CD8-positive, alpha-beta T cell (primary cell): ENCODE measurements around the gene ZNF785. TPM values are rescaled to one million over a fixed set of nuclear protein-coding genes. Genes with fewer than 3 reads are reported as not detected.

ENCODE experiments used
- total RNA-seq, 46 experiments: library from RNA in 2 of 46; stranded (reverse) in 2 of 46; gene quantifications; one replicate each; pipeline ENCODE4 v1.2.3 and lab custom pipeline; 2021 to 2026

The ZNF785 gene
- total RNA-seq, 2 experiments from 2014 or later = 5.0 to 6.9 TPM

Other genes starting within 250 kb of the ZNF785 start
- 10 to 100 TPM; 35.4 to 35.9 TPM for gene CD2BP2, start 230.4 kb downstream of the ZNF785 start, total RNA-seq
- 10 to 100 TPM; 12.3 to 13.8 TPM for gene TBC1D10B, start 215.2 kb downstream of the ZNF785 start, total RNA-seq
- gene MYL11, start 210.9 kb downstream of the ZNF785 start, total RNA-seq = 1 to 10 TPM; 3.0 to 3.1 TPM
- gene SEPTIN1, start 203.1 kb downstream of the ZNF785 start, total RNA-seq = 100 to 1,000 TPM; 147 to 150 TPM
- gene ZNF48, start 190.3 kb downstream of the ZNF785 start, total RNA-seq = 1 to 10 TPM; 2.3 to 2.4 TPM
- gene ZNF771, start 178.1 kb downstream of the ZNF785 start, total RNA-seq = under 1 TPM; 0.87 to 0.92 TPM
- gene DCTPP1, start 155.7 kb downstream of the ZNF785 start, total RNA-seq = 1 to 10 TPM; 4.0 to 5.5 TPM
- gene SEPHS2, start 139.8 kb downstream of the ZNF785 start, total RNA-seq = 10 to 100 TPM; 22.6 to 24.1 TPM
- 100 to 1,000 TPM; 187 to 218 TPM for gene ITGAL, start 113.0 kb downstream of the ZNF785 start, total RNA-seq
- gene ZNF768, start 59.1 kb downstream of the ZNF785 start, total RNA-seq = 1 to 10 TPM; 2.6 to 2.8 TPM
- 1 to 10 TPM; 6.2 to 6.3 TPM for gene ZNF747, start 50.8 kb downstream of the ZNF785 start, total RNA-seq
- gene ZNF764, start 27.3 kb downstream of the ZNF785 start, total RNA-seq = 10 to 100 TPM; 15.0 to 15.6 TPM
- gene ZNF688, start 14.0 kb downstream of the ZNF785 start, total RNA-seq = 1 to 10 TPM; 6.1 to 7.1 TPM
- gene ZNF689, start 24.7 kb upstream of the ZNF785 start, total RNA-seq = 10 to 100 TPM; 15.6 to 17.5 TPM
- 10 to 100 TPM; 48.4 to 51.0 TPM for gene PRR14, start 65.3 kb upstream of the ZNF785 start, total RNA-seq
- 100 to 1,000 TPM; 222 to 224 TPM for gene FBRS, start 72.7 kb upstream of the ZNF785 start, total RNA-seq
- 10 to 100 TPM; 70.1 to 85.6 TPM for gene SRCAP, start 113.5 kb upstream of the ZNF785 start, total RNA-seq
- 10 to 100 TPM; 26.4 to 36.3 TPM for gene PHKG2, start 162.7 kb upstream of the ZNF785 start, total RNA-seq
- gene CFAP119, start 176.4 kb upstream of the ZNF785 start, total RNA-seq = 1 to 10 TPM; 2.7 to 3.6 TPM
- 100 to 1,000 TPM in 1 of 2 experiments, 10 to 100 TPM in 1; 98.7 to 101 TPM for gene RNF40, start 176.6 kb upstream of the ZNF785 start, total RNA-seq
- gene ZNF629, start 201.5 kb upstream of the ZNF785 start, total RNA-seq = 1 to 10 TPM; 1.7 to 1.9 TPM